ENCODE data around the gene LAMA5.

- TF ChIP-seq, protein P1, sequence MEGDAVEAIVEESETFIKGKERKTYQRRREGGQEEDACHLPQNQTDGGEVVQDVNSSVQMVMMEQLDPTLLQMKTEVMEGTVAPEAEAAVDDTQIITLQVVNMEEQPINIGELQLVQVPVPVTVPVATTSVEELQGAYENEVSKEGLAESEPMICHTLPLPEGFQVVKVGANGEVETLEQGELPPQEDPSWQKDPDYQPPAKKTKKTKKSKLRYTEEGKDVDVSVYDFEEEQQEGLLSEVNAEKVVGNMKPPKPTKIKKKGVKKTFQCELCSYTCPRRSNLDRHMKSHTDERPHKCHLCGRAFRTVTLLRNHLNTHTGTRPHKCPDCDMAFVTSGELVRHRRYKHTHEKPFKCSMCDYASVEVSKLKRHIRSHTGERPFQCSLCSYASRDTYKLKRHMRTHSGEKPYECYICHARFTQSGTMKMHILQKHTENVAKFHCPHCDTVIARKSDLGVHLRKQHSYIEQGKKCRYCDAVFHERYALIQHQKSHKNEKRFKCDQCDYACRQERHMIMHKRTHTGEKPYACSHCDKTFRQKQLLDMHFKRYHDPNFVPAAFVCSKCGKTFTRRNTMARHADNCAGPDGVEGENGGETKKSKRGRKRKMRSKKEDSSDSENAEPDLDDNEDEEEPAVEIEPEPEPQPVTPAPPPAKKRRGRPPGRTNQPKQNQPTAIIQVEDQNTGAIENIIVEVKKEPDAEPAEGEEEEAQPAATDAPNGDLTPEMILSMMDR (IDR thresholded peaks at IDR 0.05), result no peak
- no peak for TF ChIP-seq EZH2 (IDR thresholded peaks at IDR 0.05)
Observed at GRCh38 chr20:62387933-62388635, 21.0 kb upstream of the LAMA5 start.

Data from neural progenitor cell (in vitro differentiated cells).